GM10266 (cell line): Measurements from ENCODE around the gene MRPS7.

ENCODE experiments used
- DNase-seq: peaks from one replicate; pipeline ENCODE4 v3.0.0; 2012; ENCODE audit errors: extremely low spot score
- TF ChIP-seq, protein P1 (sequence below): IDR thresholded peaks from 2 replicates; pipeline ENCODE4 v1.5.1; 2012; ENCODE audit warnings: mild to moderate bottlenecking, low read depth; ENCODE audit not compliant: control insufficient read depth, insufficient read depth; ENCODE audit errors: missing control alignments

Gene MRPS7

GRCh38 chr17:75307957-75308731 is 46.5 kb downstream of the MRPS7 start:
- no peak for DNase-seq
- TF ChIP-seq, protein P1, sequence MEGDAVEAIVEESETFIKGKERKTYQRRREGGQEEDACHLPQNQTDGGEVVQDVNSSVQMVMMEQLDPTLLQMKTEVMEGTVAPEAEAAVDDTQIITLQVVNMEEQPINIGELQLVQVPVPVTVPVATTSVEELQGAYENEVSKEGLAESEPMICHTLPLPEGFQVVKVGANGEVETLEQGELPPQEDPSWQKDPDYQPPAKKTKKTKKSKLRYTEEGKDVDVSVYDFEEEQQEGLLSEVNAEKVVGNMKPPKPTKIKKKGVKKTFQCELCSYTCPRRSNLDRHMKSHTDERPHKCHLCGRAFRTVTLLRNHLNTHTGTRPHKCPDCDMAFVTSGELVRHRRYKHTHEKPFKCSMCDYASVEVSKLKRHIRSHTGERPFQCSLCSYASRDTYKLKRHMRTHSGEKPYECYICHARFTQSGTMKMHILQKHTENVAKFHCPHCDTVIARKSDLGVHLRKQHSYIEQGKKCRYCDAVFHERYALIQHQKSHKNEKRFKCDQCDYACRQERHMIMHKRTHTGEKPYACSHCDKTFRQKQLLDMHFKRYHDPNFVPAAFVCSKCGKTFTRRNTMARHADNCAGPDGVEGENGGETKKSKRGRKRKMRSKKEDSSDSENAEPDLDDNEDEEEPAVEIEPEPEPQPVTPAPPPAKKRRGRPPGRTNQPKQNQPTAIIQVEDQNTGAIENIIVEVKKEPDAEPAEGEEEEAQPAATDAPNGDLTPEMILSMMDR, result no peak

GRCh38 chr17:75308732-75309629 is 47.3 kb downstream of the MRPS7 start:
- TF ChIP-seq, protein P1, result no peak
- DNase-seq, result no peak

DNA sequence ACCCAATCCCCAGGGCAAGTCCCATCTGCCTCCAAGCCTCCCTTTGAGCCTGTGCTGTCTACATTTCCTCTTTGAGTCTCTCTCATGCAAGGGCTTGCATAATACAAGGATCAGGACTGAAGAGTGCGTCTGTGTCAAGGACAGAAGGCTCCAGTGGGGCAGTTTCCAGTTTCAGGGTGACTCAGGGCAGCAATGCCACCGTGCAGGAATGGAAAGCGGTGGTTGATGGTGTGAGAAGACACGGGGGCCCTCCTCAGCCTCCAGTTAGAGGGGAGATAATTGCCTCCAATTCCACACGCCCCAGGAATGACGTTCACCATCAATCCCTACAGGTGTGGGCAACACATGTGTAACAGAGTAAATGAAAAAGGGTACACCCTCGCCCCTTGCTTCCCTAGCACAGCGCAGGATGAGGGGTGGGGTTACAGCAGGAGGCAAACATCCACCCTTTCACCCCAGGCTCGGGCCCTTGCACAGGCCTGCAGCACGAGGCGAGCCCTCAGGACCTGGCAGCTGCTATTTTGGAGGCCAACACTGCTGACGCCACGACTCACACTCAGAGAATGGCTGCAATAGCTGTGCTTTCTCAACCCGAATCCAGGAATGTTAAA is 52.4 kb downstream of the MRPS7 start:
- no peak for DNase-seq
- TF ChIP-seq, protein P1, result no peak

- DNase-seq, result no peak
- TF ChIP-seq, protein P1, result no peak
Observed at GRCh38 chr17:75315541-75316243, 54.0 kb downstream of the MRPS7 start.
